Measurements from ENCODE around the gene ZMYND19.
"Not testable (repeated sequence)": the region's sequence is repeated elsewhere in the genome, so short reads cannot be mapped to it uniquely, and the experiment has no call there.

The ZMYND19 gene

GRCh38 chr9:137540536-137540935 lies 49.8 kb downstream of the ZMYND19 start:
- no peaks in the 10 kb centered on the region for H3K36me3 ChIP-seq
- H3K27me3 ChIP-seq = no peaks in the 10 kb centered on the region
- H3K9me3 ChIP-seq = no peaks in the 10 kb centered on the region
- no peak for TF ChIP-seq CTCF (IDR thresholded peaks at IDR 0.05)
- no peak overlapping the region for H3K27ac ChIP-seq
- no peak overlapping the region for H3K4me3 ChIP-seq (ENCODE audit: low read depth in 1 of 2, low read length in 1 of 2)
- H3K4me1 ChIP-seq (ENCODE audit: control insufficient read depth in 1 of 2, insufficient read depth in 1 of 2, low read depth in 1 of 2, low read length in 1 of 2) = no peaks in the 10 kb centered on the region

- no peak for TF ChIP-seq CTCF (IDR thresholded peaks at IDR 0.05)
- H3K27me3 ChIP-seq = no peaks in the 10 kb centered on the region
- H3K9me3 ChIP-seq = no peaks in the 10 kb centered on the region
- no peaks in the 10 kb centered on the region for H3K4me1 ChIP-seq (ENCODE audit: control insufficient read depth in 1 of 2, insufficient read depth in 1 of 2, low read depth in 1 of 2, low read length in 1 of 2)
- no peak overlapping the region for H3K4me3 ChIP-seq (ENCODE audit: low read depth in 1 of 2, low read length in 1 of 2)
- H3K36me3 ChIP-seq = no peaks in the 10 kb centered on the region
- no peak overlapping the region for H3K27ac ChIP-seq
These were observed 52.3 kb downstream of the ZMYND19 start for GRCh38 chr9:137538058-137538457.

- H3K27ac ChIP-seq; H3K36me3 ChIP-seq; H3K4me3 ChIP-seq (ENCODE audit: low read depth in 1 of 2, low read length in 1 of 2); H3K4me1 ChIP-seq (ENCODE audit: control insufficient read depth in 1 of 2, insufficient read depth in 1 of 2, low read depth in 1 of 2, low read length in 1 of 2); H3K27me3 ChIP-seq; H3K9me3 ChIP-seq: not testable (repeated sequence)
These were observed 53.6 kb downstream of the ZMYND19 start for GRCh38 chr9:137536594-137537131.

- Histone ChIP-seq H3K27me3 (no peaks in the 10 kb centered on the region), H3K36me3 (no peaks in the 10 kb centered on the region), H3K27ac (no peak overlapping the region), H3K4me1 (ENCODE audit: control insufficient read depth in 1 of 2, insufficient read depth in 1 of 2, low read depth in 1 of 2, low read length in 1 of 2) (no peaks in the 10 kb centered on the region), H3K9me3 (no peaks in the 10 kb centered on the region), H3K4me3 (ENCODE audit: low read depth in 1 of 2, low read length in 1 of 2) (no peak overlapping the region)
- TF ChIP-seq CTCF (IDR thresholded peaks at IDR 0.05) = no peak
These were observed 55.2 kb downstream of the ZMYND19 start for GRCh38 chr9:137535120-137535428.

- H3K36me3 ChIP-seq = no peaks in the 10 kb centered on the region
- H3K27ac ChIP-seq = no peak overlapping the region
- H3K27me3 ChIP-seq = no peaks in the 10 kb centered on the region
- H3K4me1 ChIP-seq (ENCODE audit: control insufficient read depth in 1 of 2, insufficient read depth in 1 of 2, low read depth in 1 of 2, low read length in 1 of 2) = no peaks in the 10 kb centered on the region
- H3K4me3 ChIP-seq (ENCODE audit: low read depth in 1 of 2, low read length in 1 of 2) = no peak overlapping the region
- H3K9me3 ChIP-seq = no peaks in the 10 kb centered on the region
- TF ChIP-seq CTCF (IDR thresholded peaks at IDR 0.05) = no peak
These were observed 55.8 kb downstream of the ZMYND19 start for GRCh38 chr9:137534256-137535119.

- H3K27me3 ChIP-seq; H3K27ac ChIP-seq; H3K4me1 ChIP-seq (ENCODE audit: control insufficient read depth in 1 of 2, insufficient read depth in 1 of 2, low read depth in 1 of 2, low read length in 1 of 2); H3K9me3 ChIP-seq; H3K36me3 ChIP-seq; H3K4me3 ChIP-seq (ENCODE audit: low read depth in 1 of 2, low read length in 1 of 2): not testable (repeated sequence)
These were observed 57.3 kb downstream of the ZMYND19 start for GRCh38 chr9:137532891-137533468.
